ENCODE data around the gene OLIG2. TPM values are rescaled to one million over a fixed set of nuclear protein-coding genes. Genes with fewer than 3 reads are reported as not detected.

The OLIG2 gene
- total and polyA plus RNA-seq, 2 donors (not counting 3 experiments of a cell fraction or from before 2014, with no cell fraction given): not detected

GRCh38 chr21:33021150-33021549, 4.6 kb upstream of the OLIG2 start:
- no peak for TF ChIP-seq JUN (IDR thresholded peaks at IDR 0.05; ENCODE audit: borderline replicate concordance, insufficient read depth, insufficient read length, low read depth)
- TF ChIP-seq CTCF (IDR thresholded peaks at IDR 0.05; ENCODE audit: extremely low read depth in 1 of 2, insufficient read depth in 1 of 2, low read depth in 1 of 2, low read length in 2 of 2): no peak
- TF ChIP-seq FOS (IDR thresholded peaks at IDR 0.05; ENCODE audit: borderline replicate concordance, insufficient read depth, low read length): no peak
- no peak for TF ChIP-seq GATA2 (IDR thresholded peaks at IDR 0.05; ENCODE audit: insufficient read depth, insufficient read length, low read depth, low read length)
- Histone ChIP-seq H3K4me3 (replicated peaks in 1 of 3; ENCODE audit: insufficient read depth in 1 of 3, low read depth in 1 of 3, low read length in 3 of 3) (no peak overlapping the region), H3K4me1 (ENCODE audit: control insufficient read depth, extremely low read depth, insufficient read depth, low read length) (no peaks in the 10 kb centered on the region), H3K36me3 (ENCODE audit: control insufficient read depth in 2 of 2, extremely low read depth in 1 of 2, insufficient read depth in 2 of 2, low read length in 2 of 2) (no peaks in the 10 kb centered on the region), H3K9ac (replicated peaks; ENCODE audit: extremely low read depth, insufficient read depth, low read length) (no peak overlapping the region), H4K20me1 (replicated peaks; ENCODE audit: control insufficient read depth, extremely low read depth, insufficient read depth, low read length) (no peaks in the 10 kb centered on the region), H3K9me1 (replicated peaks; ENCODE audit: control insufficient read depth, extremely low read depth, insufficient read depth, low read length) (no peaks in the 10 kb centered on the region), H3K79me2 (ENCODE audit: control insufficient read depth, insufficient read depth, low read length) (no peaks in the 10 kb centered on the region), H2AFZ (ENCODE audit: low read depth, low read length) (no peak overlapping the region), H3K4me2 (ENCODE audit: insufficient read depth, low read length) (no peak overlapping the region), H3K27ac (ENCODE audit: insufficient read depth, low read depth, low read length) (no peak overlapping the region), H3K27me3 (ENCODE audit: control insufficient read depth in 2 of 2, insufficient read depth in 2 of 2, low read length in 2 of 2) (peaks cover 80 to 87% of the 10 kb centered on the region in 2 experiments), H3K9me3 (replicated peaks; ENCODE audit: control insufficient read depth, insufficient read depth, low read length) (no peaks in the 10 kb centered on the region)
- dilution Hi-C loops (cut with MboI; ENCODE audit: extremely low pct_ligation_motif_present, low sequenced_read_pairs): no loop called here
- ChIA-PET CTCF (interaction anchor here (0.8 to 2.4 kb wide), 2 partner anchors 8 to 27 kb away, joined by 3 to 8 read pairs; no protein-coding TSS in a partner anchor), POLR2A (no interaction called here)
- DNase-seq (ENCODE audit: low read depth, low spot score) (no peak), FAIRE-seq (no peak)
- intact Hi-C loops (cut with micrococcal nuclease): loop anchor here (10.0 kb wide), 1 partner anchor 54 kb away; the partner anchor contains the start of gene OLIG1
- BruUV-seq (replicated peaks): no TSS peak

GRCh38 chr21:33021667-33022066, 4.1 kb upstream of the OLIG2 start:
- BruUV-seq (replicated peaks): no TSS peak
- Histone ChIP-seq H3K79me2 (ENCODE audit: control insufficient read depth, insufficient read depth, low read length) (no peaks in the 10 kb centered on the region), H3K27me3 (ENCODE audit: control insufficient read depth in 2 of 2, insufficient read depth in 2 of 2, low read length in 2 of 2) (peaks cover 85 to 87% of the 10 kb centered on the region in 2 experiments), H3K36me3 (ENCODE audit: control insufficient read depth in 2 of 2, extremely low read depth in 1 of 2, insufficient read depth in 2 of 2, low read length in 2 of 2) (no peaks in the 10 kb centered on the region), H4K20me1 (replicated peaks; ENCODE audit: control insufficient read depth, extremely low read depth, insufficient read depth, low read length) (no peaks in the 10 kb centered on the region), H3K9me1 (replicated peaks; ENCODE audit: control insufficient read depth, extremely low read depth, insufficient read depth, low read length) (no peaks in the 10 kb centered on the region), H3K4me1 (ENCODE audit: control insufficient read depth, extremely low read depth, insufficient read depth, low read length) (no peaks in the 10 kb centered on the region), H3K4me2 (ENCODE audit: insufficient read depth, low read length) (no peak overlapping the region), H3K27ac (ENCODE audit: insufficient read depth, low read depth, low read length) (no peak overlapping the region), H2AFZ (ENCODE audit: low read depth, low read length) (no peak overlapping the region), H3K9me3 (replicated peaks; ENCODE audit: control insufficient read depth, insufficient read depth, low read length) (no peaks in the 10 kb centered on the region), H3K9ac (replicated peaks; ENCODE audit: extremely low read depth, insufficient read depth, low read length) (no peak overlapping the region), H3K4me3 (replicated peaks in 1 of 3; ENCODE audit: insufficient read depth in 1 of 3, low read depth in 1 of 3, low read length in 3 of 3) (no peak overlapping the region)
- POLR2A ChIA-PET: no interaction called here
- no peak for FAIRE-seq
- intact Hi-C loops (cut with micrococcal nuclease): loop anchor here (10.0 kb wide), 1 partner anchor 53 kb away; the partner anchor contains the start of gene OLIG1
- TF ChIP-seq FOS (IDR thresholded peaks at IDR 0.05; ENCODE audit: borderline replicate concordance, insufficient read depth, low read length) (no peak), GATA2 (IDR thresholded peaks at IDR 0.05; ENCODE audit: insufficient read depth, insufficient read length, low read depth, low read length) (no peak), CTCF (IDR thresholded peaks at IDR 0.05; ENCODE audit: extremely low read depth in 1 of 2, insufficient read depth in 1 of 2, low read depth in 1 of 2, low read length in 2 of 2) (no peak), POLR2A (IDR thresholded peaks at IDR 0.05; ENCODE audit: low read depth, low read length) (no peak), POLR2AphosphoS5 (IDR thresholded peaks at IDR 0.05; ENCODE audit: insufficient read depth, low read depth, low read length) (no peak), MYC (IDR thresholded peaks at IDR 0.05; ENCODE audit: low read depth, low read length) (no peak), JUN (IDR thresholded peaks at IDR 0.05; ENCODE audit: borderline replicate concordance, insufficient read depth, insufficient read length, low read depth) (no peak), EZH2 (IDR thresholded peaks at IDR 0.05; ENCODE audit: borderline replicate concordance, low read depth, low read length, severe bottlenecking) (no peak), MAX (IDR thresholded peaks at IDR 0.05; ENCODE audit: insufficient read depth, insufficient read length) (no peak)
- CTCF ChIA-PET: interaction anchor here (2.4 kb wide), 1 partner anchor 27 kb away, joined by 8 read pairs; no protein-coding TSS in a partner anchor
- DNase-seq (ENCODE audit: low read depth, low spot score): no peak
- dilution Hi-C loops (cut with MboI; ENCODE audit: extremely low pct_ligation_motif_present, low sequenced_read_pairs): no loop called here

Measured in endothelial cell of umbilical vein (primary cell).